ENCODE measurements around the gene PRELID1.

The PRELID1 gene

GRCh38 chr5:177332896-177333260, 29.3 kb downstream of the PRELID1 start:
- DNase-seq (ENCODE audit: low read depth, low spot score), result no peak
- H3K4me1 ChIP-seq (ENCODE audit: insufficient read depth, insufficient read length), result peaks cover 3% of the 10 kb centered on the region

GRCh38 chr5:177333420-177334154, 30.0 kb downstream of the PRELID1 start:
- no peak for TF ChIP-seq YY1 (IDR thresholded peaks at IDR 0.05; ENCODE audit: insufficient read depth, insufficient read length)
- TF ChIP-seq ZNF274 (IDR thresholded peaks at IDR 0.05; ENCODE audit: low read depth, low read length), result no peak
- no peak for TF ChIP-seq SUZ12 (IDR thresholded peaks at IDR 0.05; ENCODE audit: extremely low read depth, insufficient read depth, insufficient read length)
- Histone ChIP-seq H3K36me3 (ENCODE audit: insufficient read depth, insufficient read length, low read length) (peaks cover 93% of the 10 kb centered on the region), H3K27me3 (ENCODE audit: insufficient read depth, insufficient read length) (no peaks in the 10 kb centered on the region), H3K4me3 (ENCODE audit: insufficient read length, low read depth) (no peak overlapping the region), H3K4me1 (ENCODE audit: insufficient read depth, insufficient read length) (peaks cover 3% of the 10 kb centered on the region), H3K9me3 (ENCODE audit: insufficient read depth, low read length) (no peaks in the 10 kb centered on the region), H3K9ac (ENCODE audit: insufficient read length, low read depth) (no peak overlapping the region)
- DNase-seq (ENCODE audit: low read depth, low spot score), result no peak

More at GRCh38 chr5:177332896-177333260, 29.3 kb downstream of the PRELID1 start:
- TF ChIP-seq SUZ12 (IDR thresholded peaks at IDR 0.05; ENCODE audit: extremely low read depth, insufficient read depth, insufficient read length) (no peak), ZNF274 (IDR thresholded peaks at IDR 0.05; ENCODE audit: low read depth, low read length) (no peak)
- no peak overlapping the region for H3K4me3 ChIP-seq (ENCODE audit: insufficient read length, low read depth)
- H3K27me3 ChIP-seq (ENCODE audit: insufficient read depth, insufficient read length), result no peaks in the 10 kb centered on the region
- peaks cover 86% of the 10 kb centered on the region for H3K36me3 ChIP-seq (ENCODE audit: insufficient read depth, insufficient read length, low read length)
- no peaks in the 10 kb centered on the region for H3K9me3 ChIP-seq (ENCODE audit: insufficient read depth, low read length)
- H3K9ac ChIP-seq (ENCODE audit: insufficient read length, low read depth), result no peak overlapping the region

- no peak for DNase-seq (ENCODE audit: low read depth, low spot score)
- peaks cover 96% of the 10 kb centered on the region for H3K36me3 ChIP-seq (ENCODE audit: insufficient read depth, insufficient read length, low read length)
- H3K27me3 ChIP-seq (ENCODE audit: insufficient read depth, insufficient read length), result no peaks in the 10 kb centered on the region
- TF ChIP-seq SUZ12 (IDR thresholded peaks at IDR 0.05; ENCODE audit: extremely low read depth, insufficient read depth, insufficient read length), result no peak
- no peak for TF ChIP-seq ZNF274 (IDR thresholded peaks at IDR 0.05; ENCODE audit: low read depth, low read length)
- no peak for TF ChIP-seq YY1 (IDR thresholded peaks at IDR 0.05; ENCODE audit: insufficient read depth, insufficient read length)
- no peak overlapping the region for H3K4me3 ChIP-seq (ENCODE audit: insufficient read length, low read depth)
- no peak overlapping the region for H3K9ac ChIP-seq (ENCODE audit: insufficient read length, low read depth)
- H3K4me1 ChIP-seq (ENCODE audit: insufficient read depth, insufficient read length), result peaks cover 3% of the 10 kb centered on the region
- no peaks in the 10 kb centered on the region for H3K9me3 ChIP-seq (ENCODE audit: insufficient read depth, low read length)
Measured at GRCh38 chr5:177334155-177334551, 30.6 kb downstream of the PRELID1 start.

GRCh38 chr5:177334781-177335700, 31.4 kb downstream of the PRELID1 start:
- no peak for DNase-seq (ENCODE audit: low read depth, low spot score)
- H3K36me3 ChIP-seq (ENCODE audit: insufficient read depth, insufficient read length, low read length), result peaks cover 97% of the 10 kb centered on the region
- no peak overlapping the region for H3K4me3 ChIP-seq (ENCODE audit: insufficient read length, low read depth)
- no peaks in the 10 kb centered on the region for H3K27me3 ChIP-seq (ENCODE audit: insufficient read depth, insufficient read length)
- H3K9ac ChIP-seq (ENCODE audit: insufficient read length, low read depth), result no peak overlapping the region
- H3K9me3 ChIP-seq (ENCODE audit: insufficient read depth, low read length), result no peaks in the 10 kb centered on the region
- TF ChIP-seq YY1 (IDR thresholded peaks at IDR 0.05; ENCODE audit: insufficient read depth, insufficient read length) (no peak), ZNF274 (IDR thresholded peaks at IDR 0.05; ENCODE audit: low read depth, low read length) (no peak), SUZ12 (IDR thresholded peaks at IDR 0.05; ENCODE audit: extremely low read depth, insufficient read depth, insufficient read length) (no peak)
- H3K4me1 ChIP-seq (ENCODE audit: insufficient read depth, insufficient read length), result peaks cover 3% of the 10 kb centered on the region

GRCh38 chr5:177335701-177336065, 32.1 kb downstream of the PRELID1 start:
- H3K4me1 ChIP-seq (ENCODE audit: insufficient read depth, insufficient read length), result peaks cover 3% of the 10 kb centered on the region
- no peaks in the 10 kb centered on the region for H3K27me3 ChIP-seq (ENCODE audit: insufficient read depth, insufficient read length)
- peaks cover 91% of the 10 kb centered on the region for H3K36me3 ChIP-seq (ENCODE audit: insufficient read depth, insufficient read length, low read length)
- H3K4me3 ChIP-seq (ENCODE audit: insufficient read length, low read depth), result no peak overlapping the region
- no peaks in the 10 kb centered on the region for H3K9me3 ChIP-seq (ENCODE audit: insufficient read depth, low read length)
- H3K9ac ChIP-seq (ENCODE audit: insufficient read length, low read depth), result no peak overlapping the region
- TF ChIP-seq SUZ12 (IDR thresholded peaks at IDR 0.05; ENCODE audit: extremely low read depth, insufficient read depth, insufficient read length) (no peak), YY1 (IDR thresholded peaks at IDR 0.05; ENCODE audit: insufficient read depth, insufficient read length) (no peak), ZNF274 (IDR thresholded peaks at IDR 0.05; ENCODE audit: low read depth, low read length) (no peak)
- no peak for DNase-seq (ENCODE audit: low read depth, low spot score)

GRCh38 chr5:177336112-177336511, 32.5 kb downstream of the PRELID1 start:
- no peak for TF ChIP-seq SUZ12 (IDR thresholded peaks at IDR 0.05; ENCODE audit: extremely low read depth, insufficient read depth, insufficient read length)
- no peak for TF ChIP-seq ZNF274 (IDR thresholded peaks at IDR 0.05; ENCODE audit: low read depth, low read length)
- TF ChIP-seq YY1 (IDR thresholded peaks at IDR 0.05; ENCODE audit: insufficient read depth, insufficient read length), result no peak
- Histone ChIP-seq H3K9me3 (ENCODE audit: insufficient read depth, low read length) (no peaks in the 10 kb centered on the region), H3K36me3 (ENCODE audit: insufficient read depth, insufficient read length, low read length) (peaks cover 87% of the 10 kb centered on the region), H3K9ac (ENCODE audit: insufficient read length, low read depth) (no peak overlapping the region), H3K4me1 (ENCODE audit: insufficient read depth, insufficient read length) (peaks cover 3% of the 10 kb centered on the region), H3K4me3 (ENCODE audit: insufficient read length, low read depth) (no peak overlapping the region), H3K27me3 (ENCODE audit: insufficient read depth, insufficient read length) (no peaks in the 10 kb centered on the region)
- DNase-seq (ENCODE audit: low read depth, low spot score), result no peak

All from NT2/D1 (cell line).